NOMO-1 (cell line): Measurements from ENCODE around the gene YARS2.

Experiments
- DNase-seq, 2 experiments: peaks; one replicate each; lab custom pipeline; 2025; ENCODE audit not compliant: unreplicated experiment in 2 of 2; lab: John Stamatoyannopoulos, UW

Gene YARS2

GRCh38 chr12:32755654-32756475, at the start of gene YARS2:
YARS2 (minus strand) TSS chr12:32755897; CDS start chr12:32755874, 23 bp downstream.
- peak; percentile 89 to 90 for DNase-seq

GRCh38 chr12:32804301-32804700, 48.6 kb upstream of the YARS2 start:
- no peak for DNase-seq

- no peak for DNase-seq
Observed at GRCh38 chr12:32801269-32801980, 45.7 kb upstream of the YARS2 start.

GRCh38 chr12:32794281-32794680, 38.6 kb upstream of the YARS2 start:
- no peak for DNase-seq

GRCh38 chr12:32789916-32790315, 34.2 kb upstream of the YARS2 start:
- DNase-seq: no peak

- DNase-seq: no peak
Observed at GRCh38 chr12:32789446-32789845, 33.7 kb upstream of the YARS2 start.

GRCh38 chr12:32788405-32788804, 32.7 kb upstream of the YARS2 start:
- no peak for DNase-seq

- no peak for DNase-seq
Observed at GRCh38 chr12:32785557-32785956, 29.9 kb upstream of the YARS2 start.

GRCh38 chr12:32783029-32783428, 27.3 kb upstream of the YARS2 start:
- no peak for DNase-seq

GRCh38 chr12:32780071-32780470, 24.4 kb upstream of the YARS2 start:
- DNase-seq: no peak

- no peak for DNase-seq
Observed at GRCh38 chr12:32777691-32778175, 22.0 kb upstream of the YARS2 start.

GRCh38 chr12:32777159-32777558, 21.5 kb upstream of the YARS2 start:
- DNase-seq: no peak

GRCh38 chr12:32776258-32776657, 20.6 kb upstream of the YARS2 start:
- no peak for DNase-seq

GRCh38 chr12:32773691-32774090, 18.0 kb upstream of the YARS2 start:
- DNase-seq: peak in 1 of 2 experiments; percentile 17

GRCh38 chr12:32770141-32770540, 14.4 kb upstream of the YARS2 start:
- no peak for DNase-seq

- DNase-seq: no peak
Observed at GRCh38 chr12:32768518-32768917, 12.8 kb upstream of the YARS2 start.

- no peak for DNase-seq
Observed at GRCh38 chr12:32765906-32766305, 10.2 kb upstream of the YARS2 start.

GRCh38 chr12:32761716-32762115, 6.0 kb upstream of the YARS2 start:
- peak; percentile 48 to 80 for DNase-seq

GRCh38 chr12:32757157-32757556, 1.5 kb upstream of the YARS2 start:
- no peak for DNase-seq

GRCh38 chr12:32756476-32757066, 874 bp upstream of the YARS2 start:
- DNase-seq: no peak

GRCh38 chr12:32755051-32755653, 545 bp downstream of the YARS2 start:
- peak; percentile 68 to 78 for DNase-seq
